H9 (cell line): Measurements from ENCODE around the gene HDHD2. TPM values are rescaled to one million over a fixed set of nuclear protein-coding genes. Genes with fewer than 3 reads are reported as not detected.

Experiments
- DNase-seq: peaks from one replicate; pipeline ENCODE4 v3.0.0-alpha.2; 2017
- H2AFZ ChIP-seq: one replicate; pipeline ENCODE4 v1.6.1; 2013; ENCODE audit warnings: mild to moderate bottlenecking, low read length, control low read depth, moderate library complexity
- H2AK5ac ChIP-seq: 2 replicates; pipeline ENCODE4 v1.6.1; 2013; ENCODE audit warnings: low read length, control low read depth, mixed read lengths; ENCODE audit not compliant: insufficient read length
- H2BK120ac ChIP-seq: one replicate; pipeline ENCODE4 v1.6.1; 2013; ENCODE audit warnings: low read depth, mild to moderate bottlenecking, low read length, control low read depth, inconsistent platforms; ENCODE audit not compliant: poor library complexity, severe bottlenecking
- H2BK12ac ChIP-seq: 2 replicates; pipeline ENCODE4 v1.6.1; 2013; ENCODE audit warnings: low read length, control low read depth, mixed read lengths, low read depth; ENCODE audit not compliant: insufficient read length
- H2BK15ac ChIP-seq: 2 replicates; pipeline ENCODE4 v1.6.1; 2013; ENCODE audit warnings: low read depth, low read length, control low read depth
- H2BK20ac ChIP-seq: one replicate; pipeline ENCODE4 v1.6.1; 2013; ENCODE audit warnings: low read depth, mild to moderate bottlenecking, low read length, control low read depth, inconsistent platforms; ENCODE audit not compliant: poor library complexity, severe bottlenecking
- H2BK5ac ChIP-seq: 2 replicates; pipeline ENCODE4 v1.6.1; 2013; ENCODE audit warnings: low read length, control low read depth, mixed read lengths; ENCODE audit not compliant: insufficient read length
- H3K14ac ChIP-seq: 2 replicates; pipeline ENCODE4 v1.6.1; 2013; ENCODE audit warnings: low read length, control low read depth; ENCODE audit not compliant: insufficient read depth
- H3K18ac ChIP-seq: 2 replicates; pipeline ENCODE4 v1.6.1; 2013; ENCODE audit warnings: low read depth, mild to moderate bottlenecking, mixed read lengths, low read length, control low read depth; ENCODE audit not compliant: insufficient read length
- H3K23ac ChIP-seq: 2 replicates; pipeline ENCODE4 v1.6.1; 2013; ENCODE audit warnings: low read length, control low read depth, mixed read lengths, low read depth; ENCODE audit not compliant: insufficient read length
- H3K23me2 ChIP-seq: 2 replicates; pipeline ENCODE4 v1.6.1; 2013; ENCODE audit warnings: low read depth, mild to moderate bottlenecking, mixed read lengths, low read length, control low read depth; ENCODE audit not compliant: insufficient read length, poor library complexity, severe bottlenecking
- H3K27ac ChIP-seq: 2 replicates; pipeline ENCODE4 v1.5.1; 2013; ENCODE audit warnings: low read length, control low read depth, mixed read lengths, low read depth; ENCODE audit not compliant: insufficient read length
- H3K27me3 ChIP-seq: 2 replicates; pipeline ENCODE4 v1.6.1; 2013; ENCODE audit warnings: low read length, control low read depth, inconsistent platforms; ENCODE audit not compliant: insufficient read depth
- H3K4ac ChIP-seq: 2 replicates; pipeline ENCODE4 v1.6.1; 2013; ENCODE audit warnings: low read depth, mild to moderate bottlenecking, control low read depth, inconsistent platforms, low read length, moderate library complexity
- H3K4me1 ChIP-seq: 2 replicates; pipeline ENCODE4 v1.6.1; 2013; ENCODE audit warnings: low read length, control low read depth, inconsistent platforms; ENCODE audit not compliant: insufficient read depth
- H3K4me2 ChIP-seq: 2 replicates; pipeline ENCODE4 v1.6.1; 2013; ENCODE audit warnings: low read length, control low read depth, mixed read lengths; ENCODE audit not compliant: insufficient read length, insufficient read depth
- H3K56ac ChIP-seq: 2 replicates; pipeline ENCODE4 v1.6.1; 2013; ENCODE audit warnings: low read depth, mild to moderate bottlenecking, mixed read lengths, low read length, control low read depth; ENCODE audit not compliant: insufficient read length
- H3K79me1 ChIP-seq: 2 replicates; pipeline ENCODE4 v1.6.1; 2013; ENCODE audit warnings: low read depth, mild to moderate bottlenecking, moderate library complexity, low read length, control low read depth, inconsistent platforms; ENCODE audit not compliant: insufficient read depth, poor library complexity, severe bottlenecking
- H3K79me2 ChIP-seq: 2 replicates; pipeline ENCODE4 v1.6.1; 2013; ENCODE audit warnings: low read length, control low read depth, inconsistent platforms; ENCODE audit not compliant: insufficient read depth
- H3K9ac ChIP-seq: 2 replicates; pipeline ENCODE4 v1.6.1; 2013; ENCODE audit warnings: low read length, control low read depth, mixed read lengths; ENCODE audit not compliant: insufficient read length; ENCODE audit errors: extremely low read depth
- H3K9me3 ChIP-seq: one replicate; pipeline ENCODE4 v1.6.1; 2013; ENCODE audit warnings: low read depth, low read length, inconsistent platforms; ENCODE audit not compliant: control insufficient read depth
- H3T11ph ChIP-seq: one replicate; pipeline ENCODE4 v1.6.1; 2013; ENCODE audit warnings: mild to moderate bottlenecking, low read length, control low read depth, inconsistent platforms
- H4K20me1 ChIP-seq: one replicate; pipeline ENCODE4 v1.6.1; 2013; ENCODE audit not compliant: control insufficient read depth, insufficient read length, insufficient read depth
- H4K5ac ChIP-seq: 2 replicates; pipeline ENCODE4 v1.6.1; 2013; ENCODE audit warnings: low read depth, mild to moderate bottlenecking, mixed read lengths, low read length, control low read depth; ENCODE audit not compliant: insufficient read length
- H4K8ac ChIP-seq: replicated peaks from 2 replicates; pipeline ENCODE4 v1.6.1; 2013; ENCODE audit warnings: low read length, control low read depth, mixed read lengths, low read depth; ENCODE audit not compliant: insufficient read length
- H4K91ac ChIP-seq: 2 replicates; pipeline ENCODE4 v1.6.1; 2013; ENCODE audit warnings: low read depth, mild to moderate bottlenecking, moderate library complexity, mixed read lengths, low read length, control low read depth; ENCODE audit not compliant: insufficient read length
- H3K27ac Mint-ChIP-seq, 3 experiments: 2 replicates in 2 of 3; 3 replicates in 1 of 3; pipeline ENCODE4 v1.8.0; 2020 to 2021; ENCODE audit warnings: mixed read lengths in 3 of 3, mild to moderate bottlenecking in 1 of 3, moderate library complexity in 1 of 3
- H3K27me3 Mint-ChIP-seq: 2 replicates; pipeline ENCODE4 v1.8.0; 2021; ENCODE audit warnings: low read depth, mild to moderate bottlenecking, moderate library complexity, mixed read lengths
- H3K36me3 Mint-ChIP-seq, 3 experiments: 2 replicates in 2 of 3; 3 replicates in 1 of 3; pipeline ENCODE4 v1.8.0; 2020 to 2021; ENCODE audit warnings: low read depth in 3 of 3, mixed read lengths in 3 of 3; ENCODE audit not compliant: insufficient read depth in 1 of 3
- H3K4me1 Mint-ChIP-seq, 2 experiments: 2 replicates each; pipeline ENCODE4 v1.8.0; 2020; ENCODE audit warnings: mixed read lengths in 2 of 2
- H3K4me3 Mint-ChIP-seq, 2 experiments: 2 replicates in 1 of 2; 3 replicates in 1 of 2; pipeline ENCODE4 v1.8.0; 2020 to 2021; ENCODE audit warnings: mild to moderate bottlenecking in 2 of 2, mixed read lengths in 2 of 2, moderate library complexity in 1 of 2
- H3K9me3 Mint-ChIP-seq, 2 experiments: 2 replicates in 1 of 2; 3 replicates in 1 of 2; pipeline ENCODE4 v1.8.0; 2020; ENCODE audit warnings: mild to moderate bottlenecking in 2 of 2, mixed read lengths in 2 of 2, moderate library complexity in 1 of 2
- CTCF ChIP-seq: fragments of 200-600 bp; sonication (generic); conservative IDR thresholded peaks from 3 replicates; pipeline ENCODE4 v1.8.0; 2021; ENCODE audit warnings: antibody characterized with exemption, mild to moderate bottlenecking
- WGBS: extraction: QIAGEN DNeasy Blood & Tissue Kit; methylation state at CpG from one replicate; pipeline ENCODE4 v1.1.7; 2013; ENCODE audit warnings: missing lambda C conversion rate, low lambda C conversion rate, mixed read lengths; ENCODE audit not compliant: insufficient read length; ENCODE audit errors: extremely low coverage; 5-methylcytosine and 5-hydroxymethylcytosine counted together
- total RNA-seq: library from RNA; stranded (reverse); gene quantifications from 2 replicates; pipeline ENCODE4 v1.2.1, GENCODE V29; 2021

HDHD2 gene
- total RNA-seq, 1 experiment from 2014 or later: 51.0 TPM

- H4K20me1 ChIP-seq: no peaks in the 10 kb centered on the region
- H3K18ac ChIP-seq: no peak overlapping the region
- no peaks in the 10 kb centered on the region for H3K9me3 ChIP-seq
- H3K56ac ChIP-seq: no peak overlapping the region
- DNase-seq: no peak
- H2BK15ac ChIP-seq: no peak overlapping the region
- peaks cover 2% of the 10 kb centered on the region; the same call in 1 of the 2 replicates for H3K4me1 ChIP-seq
- no peak overlapping the region for H2AFZ ChIP-seq
- H3K14ac ChIP-seq: no peak overlapping the region
- H4K8ac ChIP-seq: no peak overlapping the region
- TF ChIP-seq CTCF: no peak
- Mint-ChIP-seq H3K27ac (no peak overlapping the region), H3K4me3 (no peak overlapping the region), H3K27me3 (peaks cover 4% of the 10 kb centered on the region), H3K36me3 (no peaks in the 10 kb centered on the region), H3K4me1 (no peaks in the 10 kb centered on the region), H3K9me3 (0 out of 5 replicates have a peak, but pooled peaks cover 0 to 4% of the 10 kb centered on the region in 2 experiments)
- no peak overlapping the region for H4K5ac ChIP-seq
- no peak overlapping the region for H3K27ac ChIP-seq
- no peak overlapping the region for H2BK5ac ChIP-seq
- H2AK5ac ChIP-seq: no peak overlapping the region
- H2BK20ac ChIP-seq: no peak overlapping the region
- no peak overlapping the region for H3K4ac ChIP-seq
- no peak overlapping the region for H2BK120ac ChIP-seq
- no peak overlapping the region for H3K9ac ChIP-seq
- H3T11ph ChIP-seq: no peak overlapping the region
- H3K79me1 ChIP-seq: peaks cover 4% of the 10 kb centered on the region
- H3K23me2 ChIP-seq: peaks cover 8% of the 10 kb centered on the region
- no CpG with 5 or more reads among the region's 2 CpGs for WGBS
- peaks cover 9% of the 10 kb centered on the region; the same call in 1 of the 2 replicates for H3K79me2 ChIP-seq
- no peak overlapping the region for H3K23ac ChIP-seq
- H2BK12ac ChIP-seq: no peak overlapping the region
- H3K4me2 ChIP-seq: no peak overlapping the region
- H4K91ac ChIP-seq: no peak overlapping the region
- no peaks in the 10 kb centered on the region for H3K27me3 ChIP-seq
These were observed 22.2 kb upstream of the HDHD2 start for GRCh38 chr18:47172476-47172875.
